Measurements from ENCODE around the gene MAP2K1. TPM values are rescaled to one million over a fixed set of nuclear protein-coding genes. Genes with fewer than 3 reads are reported as not detected.

The MAP2K1 gene
- total and polyA plus RNA-seq, 2 experiments from 2014 or later = 20.1 to 46.3 TPM

DNA sequence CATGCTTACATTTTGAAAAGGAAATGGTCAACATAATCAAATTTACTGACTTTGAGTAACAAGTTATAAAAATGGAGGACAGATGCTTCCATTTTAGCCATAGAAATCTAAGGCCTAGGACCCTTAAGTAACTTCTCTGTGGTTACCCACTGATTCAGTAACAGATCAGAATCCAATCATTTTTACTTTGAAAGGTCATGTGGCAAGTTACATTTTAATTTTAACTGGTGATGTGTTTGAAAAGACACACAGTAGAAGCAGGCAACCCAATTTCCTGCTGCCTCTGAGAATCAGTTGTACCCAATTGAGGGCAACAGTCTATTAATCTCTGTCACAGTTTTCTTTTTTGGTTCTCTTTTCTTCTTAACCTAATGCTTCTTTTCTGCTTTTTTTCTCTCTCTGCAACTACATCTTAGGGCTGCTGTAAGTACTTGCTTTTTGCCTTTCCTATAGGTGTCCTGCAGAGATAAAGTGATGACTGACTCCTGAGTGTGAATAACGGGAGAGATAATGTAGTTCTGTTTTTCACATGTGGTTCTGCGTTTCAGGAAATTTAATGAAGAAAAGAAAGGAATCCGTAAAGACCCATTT lies 121.7 kb downstream of the MAP2K1 start:
- Histone ChIP-seq H3K79me2 (peaks cover 30% of the 10 kb centered on the region), H2AFZ (no peak overlapping the region), H3K9me2 (replicated peaks; ENCODE audit: insufficient read depth) (no peaks in the 10 kb centered on the region)

DNA sequence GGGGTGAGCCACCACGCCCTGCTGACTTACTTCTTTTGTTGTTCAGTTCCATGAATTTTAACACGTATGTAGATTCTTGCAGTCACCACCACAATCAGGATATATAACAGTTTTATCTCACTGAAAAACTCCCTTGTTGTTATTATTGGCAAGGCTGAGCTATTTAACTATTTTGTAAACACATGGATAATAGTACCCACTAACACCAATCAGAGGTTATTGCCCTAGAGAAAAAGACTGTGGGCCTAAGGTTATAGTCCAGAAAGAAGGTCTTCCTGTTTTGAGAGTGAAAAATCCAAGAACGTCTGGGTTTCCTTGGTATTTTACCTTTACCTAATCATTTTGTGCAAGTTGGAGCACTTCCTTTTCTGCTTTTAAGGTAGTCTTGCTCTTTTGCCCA lies 127.9 kb downstream of the MAP2K1 start:
- Histone ChIP-seq H3K4me3 (no peak overlapping the region), H4K20me1 (ENCODE audit: insufficient read depth, poor library complexity, severe bottlenecking) (no peaks in the 10 kb centered on the region), H3K27me3 (no peaks in the 10 kb centered on the region), H3K4me2 (no peak overlapping the region), H3K36me3 (replicated peaks; ENCODE audit: insufficient read depth, low read depth) (no peaks in the 10 kb centered on the region), H3K4me1 (ENCODE audit: insufficient read depth) (no peaks in the 10 kb centered on the region), H3K27ac (no peak overlapping the region), H2AFZ (no peak overlapping the region), H3K79me2 (no peaks in the 10 kb centered on the region), H3K9me2 (replicated peaks; ENCODE audit: insufficient read depth) (no peaks in the 10 kb centered on the region), H3K9me3 (ENCODE audit: low read depth) (no peaks in the 10 kb centered on the region)
- DNase-seq (ENCODE audit: low spot score) = no peak
- 89% methylated on average over 3 of the region's 3 CpGs for WGBS (ENCODE audit: low lambda C conversion rate, missing lambda C conversion rate)
- TF ChIP-seq EZH2phosphoT487 (IDR thresholded peaks at IDR 0.05; ENCODE audit: low read depth, severe bottlenecking, unreplicated experiment) (no peak), EZH2 (IDR thresholded peaks at IDR 0.05; ENCODE audit: borderline replicate concordance) (no peak)
- TF ChIP-seq, protein P1, sequence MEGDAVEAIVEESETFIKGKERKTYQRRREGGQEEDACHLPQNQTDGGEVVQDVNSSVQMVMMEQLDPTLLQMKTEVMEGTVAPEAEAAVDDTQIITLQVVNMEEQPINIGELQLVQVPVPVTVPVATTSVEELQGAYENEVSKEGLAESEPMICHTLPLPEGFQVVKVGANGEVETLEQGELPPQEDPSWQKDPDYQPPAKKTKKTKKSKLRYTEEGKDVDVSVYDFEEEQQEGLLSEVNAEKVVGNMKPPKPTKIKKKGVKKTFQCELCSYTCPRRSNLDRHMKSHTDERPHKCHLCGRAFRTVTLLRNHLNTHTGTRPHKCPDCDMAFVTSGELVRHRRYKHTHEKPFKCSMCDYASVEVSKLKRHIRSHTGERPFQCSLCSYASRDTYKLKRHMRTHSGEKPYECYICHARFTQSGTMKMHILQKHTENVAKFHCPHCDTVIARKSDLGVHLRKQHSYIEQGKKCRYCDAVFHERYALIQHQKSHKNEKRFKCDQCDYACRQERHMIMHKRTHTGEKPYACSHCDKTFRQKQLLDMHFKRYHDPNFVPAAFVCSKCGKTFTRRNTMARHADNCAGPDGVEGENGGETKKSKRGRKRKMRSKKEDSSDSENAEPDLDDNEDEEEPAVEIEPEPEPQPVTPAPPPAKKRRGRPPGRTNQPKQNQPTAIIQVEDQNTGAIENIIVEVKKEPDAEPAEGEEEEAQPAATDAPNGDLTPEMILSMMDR (IDR thresholded peaks at IDR 0.05; ENCODE audit: poor library complexity) = no peak

More for the DNA sequence above, 121.7 kb downstream of the MAP2K1 start:
- Histone ChIP-seq H3K4me3 (no peak overlapping the region), H3K9me3 (ENCODE audit: low read depth) (no peaks in the 10 kb centered on the region), H3K27me3 (no peaks in the 10 kb centered on the region), H4K20me1 (ENCODE audit: insufficient read depth, poor library complexity, severe bottlenecking) (peaks cover 10% of the 10 kb centered on the region), H3K27ac (no peak overlapping the region), H3K4me1 (ENCODE audit: insufficient read depth) (no peaks in the 10 kb centered on the region), H3K36me3 (replicated peaks; ENCODE audit: insufficient read depth, low read depth) (no peaks in the 10 kb centered on the region), H3K4me2 (no peak overlapping the region)
- DNase-seq (ENCODE audit: low spot score) = no peak
- TF ChIP-seq, protein P1 (IDR thresholded peaks at IDR 0.05; ENCODE audit: poor library complexity) = no peak
- TF ChIP-seq EZH2 (IDR thresholded peaks at IDR 0.05; ENCODE audit: borderline replicate concordance) = no peak
- no peak for TF ChIP-seq EZH2phosphoT487 (IDR thresholded peaks at IDR 0.05; ENCODE audit: low read depth, severe bottlenecking, unreplicated experiment)
- 89% methylated on average over 3 of the region's 3 CpGs for WGBS (ENCODE audit: low lambda C conversion rate, missing lambda C conversion rate)

DNA sequence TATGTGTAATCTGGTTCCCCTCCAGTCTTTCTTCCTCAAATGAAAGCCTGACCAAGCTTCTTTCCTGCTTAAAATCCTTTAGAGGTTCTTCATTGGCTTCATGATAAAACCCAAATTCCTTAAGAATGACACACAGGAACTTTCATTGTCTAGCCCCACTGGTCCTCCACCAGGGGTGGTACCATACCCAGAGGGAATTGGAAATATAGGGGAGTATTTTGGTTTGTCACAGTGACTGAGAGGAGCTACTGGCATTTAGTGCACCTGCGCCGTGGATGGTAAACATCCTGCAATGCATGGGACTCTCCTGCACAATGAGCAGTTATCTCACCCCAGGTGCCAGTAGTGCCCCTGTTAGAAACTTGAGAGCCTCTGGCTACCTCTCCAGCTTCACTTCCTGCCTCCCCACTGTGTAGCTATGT lies 129.2 kb downstream of the MAP2K1 start:
- Histone ChIP-seq H2AFZ (no peak overlapping the region), H4K20me1 (ENCODE audit: insufficient read depth, poor library complexity, severe bottlenecking) (no peaks in the 10 kb centered on the region), H3K79me2 (no peaks in the 10 kb centered on the region), H3K4me2 (no peak overlapping the region), H3K4me1 (ENCODE audit: insufficient read depth) (no peaks in the 10 kb centered on the region), H3K9me3 (ENCODE audit: low read depth) (no peaks in the 10 kb centered on the region), H3K36me3 (replicated peaks; ENCODE audit: insufficient read depth, low read depth) (no peaks in the 10 kb centered on the region), H3K27ac (no peak overlapping the region), H3K9me2 (replicated peaks; ENCODE audit: insufficient read depth) (no peaks in the 10 kb centered on the region), H3K4me3 (no peak overlapping the region), H3K27me3 (no peaks in the 10 kb centered on the region)
- no peak for DNase-seq (ENCODE audit: low spot score)
- TF ChIP-seq, protein P1 (IDR thresholded peaks at IDR 0.05; ENCODE audit: poor library complexity) = no peak
- TF ChIP-seq EZH2 (IDR thresholded peaks at IDR 0.05; ENCODE audit: borderline replicate concordance) (no peak), EZH2phosphoT487 (IDR thresholded peaks at IDR 0.05; ENCODE audit: low read depth, severe bottlenecking, unreplicated experiment) (no peak)
- 100% methylated on average over 2 of the region's 2 CpGs for WGBS (ENCODE audit: low lambda C conversion rate, missing lambda C conversion rate)

All from hepatocyte (in vitro differentiated cells).